ENCODE data around the gene DHCR7. TPM values are rescaled to one million over a fixed set of nuclear protein-coding genes. Genes with fewer than 3 reads are reported as not detected.

DHCR7 gene
- total RNA-seq, 1 donor from 2014 or later, result 9.9 TPM

DNA sequence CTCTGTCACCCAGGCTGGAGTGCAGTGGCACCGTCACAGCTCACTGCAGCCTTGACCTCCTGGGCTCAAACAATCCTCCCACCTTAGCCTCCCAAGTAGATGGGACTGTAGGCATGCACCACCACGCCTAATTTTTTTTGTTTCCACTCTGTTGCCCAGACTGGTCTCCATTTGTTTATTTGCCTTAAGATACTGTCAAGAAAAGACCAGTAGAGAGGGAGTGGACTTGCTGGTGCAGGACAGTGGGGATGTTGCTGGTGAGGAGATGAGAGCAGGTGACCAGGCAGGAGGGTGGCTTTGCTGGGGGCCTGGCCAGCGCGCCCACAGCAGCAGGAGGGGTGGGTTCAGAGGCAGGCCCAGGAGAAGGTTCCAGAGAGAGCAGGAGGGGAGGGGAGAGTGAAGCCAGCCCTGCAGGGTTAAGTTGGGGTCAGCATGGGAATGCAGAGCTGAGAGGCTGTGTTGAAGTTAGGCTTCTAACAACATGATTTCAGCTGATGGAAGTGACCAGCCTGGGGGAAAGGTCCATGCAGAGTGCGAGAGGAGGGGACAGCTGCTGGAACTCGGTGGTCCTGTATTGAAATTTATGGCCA is 40.6 kb upstream of the DHCR7 start:
- peaks cover 30 to 41% (median 41%) of the 10 kb centered on the region in 3 donors for H3K36me3 ChIP-seq (ENCODE audit: control insufficient read depth in 3 of 3, insufficient read depth in 3 of 3, low read length in 3 of 3)
- H3K4me3 ChIP-seq (ENCODE audit: low read length in 3 of 3), result no peak overlapping the region
- no peaks in the 10 kb centered on the region for H3K27me3 ChIP-seq (ENCODE audit: control insufficient read depth in 3 of 3, insufficient read depth in 3 of 3, low read length in 3 of 3)
- no peaks in the 10 kb centered on the region for H3K9me3 ChIP-seq (ENCODE audit: control insufficient read depth in 3 of 3, low read length in 3 of 3)
- H3K9ac ChIP-seq (ENCODE audit: low read depth in 1 of 3, low read length in 3 of 3), result no peak overlapping the region
- H3K27ac ChIP-seq (ENCODE audit: low read depth, low read length), result no peak overlapping the region
- H3K4me1 ChIP-seq (ENCODE audit: control insufficient read depth in 3 of 3, insufficient read depth in 3 of 3, low read length in 3 of 3), result no peaks in the 10 kb centered on the region

DNA sequence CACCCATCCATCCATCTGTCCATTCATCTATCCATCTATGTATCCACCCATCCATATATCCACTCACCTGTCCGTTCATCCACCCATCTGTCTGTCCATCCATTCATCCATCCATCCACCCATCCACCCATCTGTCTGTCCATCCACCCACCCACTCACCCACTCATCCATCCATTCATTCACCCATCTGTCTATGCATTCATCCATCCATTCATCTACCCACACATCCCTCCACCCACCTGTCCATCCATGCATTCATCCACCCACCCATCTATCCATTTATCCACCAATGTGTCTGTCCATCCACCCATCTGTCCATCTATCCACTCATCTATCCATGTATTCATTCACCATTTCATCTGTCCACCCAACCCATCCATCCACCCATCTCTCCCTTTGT is 38.1 kb upstream of the DHCR7 start:
- Histone ChIP-seq H3K27ac (ENCODE audit: low read depth, low read length) (no peak overlapping the region), H3K9ac (ENCODE audit: low read depth in 1 of 3, low read length in 3 of 3) (no peak overlapping the region), H3K9me3 (ENCODE audit: control insufficient read depth in 3 of 3, low read length in 3 of 3) (no peaks in the 10 kb centered on the region), H3K4me1 (ENCODE audit: control insufficient read depth in 3 of 3, insufficient read depth in 3 of 3, low read length in 3 of 3) (no peaks in the 10 kb centered on the region), H3K36me3 (ENCODE audit: control insufficient read depth in 3 of 3, insufficient read depth in 3 of 3, low read length in 3 of 3) (peaks cover 44 to 56% (median 52%) of the 10 kb centered on the region in 3 donors), H3K27me3 (ENCODE audit: control insufficient read depth in 3 of 3, insufficient read depth in 3 of 3, low read length in 3 of 3) (no peaks in the 10 kb centered on the region), H3K4me3 (ENCODE audit: low read length in 3 of 3) (no peak overlapping the region)

DNA sequence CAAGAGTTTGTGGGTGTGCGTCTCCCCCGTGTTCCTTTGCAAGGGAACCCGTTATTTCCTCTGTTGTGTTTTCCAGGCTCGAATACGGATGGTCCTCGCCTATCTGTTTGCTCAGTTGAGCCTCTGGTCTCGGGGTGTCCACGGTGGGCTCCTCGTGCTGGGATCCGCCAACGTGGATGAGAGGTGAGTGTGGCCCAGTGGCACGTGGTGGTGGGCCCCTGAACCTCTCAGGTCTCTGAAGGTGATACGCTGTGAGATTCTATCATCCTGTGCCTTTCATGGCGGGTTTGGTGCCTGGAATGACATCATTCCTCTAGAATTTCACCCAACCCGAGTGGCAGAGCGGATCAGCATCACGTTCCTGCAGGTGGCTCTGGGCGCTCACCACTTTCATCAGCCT is 37.3 kb upstream of the DHCR7 start:
- Histone ChIP-seq H3K27ac (ENCODE audit: low read depth, low read length) (no peak overlapping the region), H3K9me3 (ENCODE audit: control insufficient read depth in 3 of 3, low read length in 3 of 3) (no peaks in the 10 kb centered on the region), H3K9ac (ENCODE audit: low read depth in 1 of 3, low read length in 3 of 3) (no peak overlapping the region), H3K36me3 (ENCODE audit: control insufficient read depth in 3 of 3, insufficient read depth in 3 of 3, low read length in 3 of 3) (peaks cover 50 to 57% (median 54%) of the 10 kb centered on the region in 3 donors), H3K4me3 (ENCODE audit: low read length in 3 of 3) (no peak overlapping the region), H3K27me3 (ENCODE audit: control insufficient read depth in 3 of 3, insufficient read depth in 3 of 3, low read length in 3 of 3) (no peaks in the 10 kb centered on the region), H3K4me1 (ENCODE audit: control insufficient read depth in 3 of 3, insufficient read depth in 3 of 3, low read length in 3 of 3) (no peaks in the 10 kb centered on the region)

GRCh38 chr11:71485063-71485399 is 36.8 kb upstream of the DHCR7 start:
- Histone ChIP-seq H3K9me3 (ENCODE audit: control insufficient read depth in 3 of 3, low read length in 3 of 3) (no peaks in the 10 kb centered on the region), H3K4me3 (ENCODE audit: low read length in 3 of 3) (no peak overlapping the region), H3K27me3 (ENCODE audit: control insufficient read depth in 3 of 3, insufficient read depth in 3 of 3, low read length in 3 of 3) (no peaks in the 10 kb centered on the region), H3K9ac (ENCODE audit: low read depth in 1 of 3, low read length in 3 of 3) (no peak overlapping the region), H3K4me1 (ENCODE audit: control insufficient read depth in 3 of 3, insufficient read depth in 3 of 3, low read length in 3 of 3) (no peaks in the 10 kb centered on the region), H3K36me3 (ENCODE audit: control insufficient read depth in 3 of 3, insufficient read depth in 3 of 3, low read length in 3 of 3) (peaks cover 50 to 61% (median 56%) of the 10 kb centered on the region in 3 donors), H3K27ac (ENCODE audit: low read depth, low read length) (no peak overlapping the region)

DNA sequence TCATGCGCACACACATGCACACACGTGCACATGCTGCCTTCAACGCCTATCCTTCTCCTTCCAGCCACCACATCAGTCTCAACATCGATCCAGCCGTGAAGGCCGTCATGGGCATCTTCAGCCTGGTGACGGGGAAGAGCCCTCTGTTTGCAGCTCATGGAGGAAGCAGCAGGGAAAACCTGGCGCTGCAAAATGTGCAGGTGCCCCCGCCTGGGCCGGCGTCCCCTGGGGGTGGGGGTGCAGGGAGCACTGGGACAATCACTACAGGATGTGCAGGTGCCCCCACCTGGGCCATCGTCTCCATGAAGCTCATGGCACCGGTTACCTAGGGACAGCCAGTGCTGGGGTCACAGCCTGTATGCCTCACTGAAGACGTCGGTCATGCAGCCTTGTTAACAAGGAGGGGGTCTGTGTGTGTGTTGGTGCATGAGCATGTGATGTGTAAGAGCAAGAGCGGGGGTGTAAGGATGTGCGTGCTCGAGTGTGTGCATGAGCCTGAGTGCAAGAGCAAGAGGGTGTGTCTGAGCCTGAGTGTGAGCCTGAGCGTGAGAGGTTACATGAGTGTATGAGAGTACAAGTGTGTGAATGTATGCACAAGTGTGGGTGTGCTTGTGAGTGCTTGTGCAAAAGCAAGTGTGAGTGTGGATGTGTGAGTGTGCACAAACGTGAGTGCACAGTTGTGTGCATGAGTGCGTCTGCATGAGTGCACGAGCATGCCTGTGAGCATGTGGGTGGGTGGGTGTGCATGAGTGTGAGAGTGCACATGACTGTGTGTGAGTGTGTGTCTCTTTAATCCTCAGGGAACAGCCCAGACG is 36.3 kb upstream of the DHCR7 start:
- Histone ChIP-seq H3K9me3 (ENCODE audit: control insufficient read depth in 3 of 3, low read length in 3 of 3) (no peaks in the 10 kb centered on the region), H3K4me3 (ENCODE audit: low read length in 3 of 3) (no peak overlapping the region), H3K9ac (ENCODE audit: low read depth in 1 of 3, low read length in 3 of 3) (no peak overlapping the region), H3K4me1 (ENCODE audit: control insufficient read depth in 3 of 3, insufficient read depth in 3 of 3, low read length in 3 of 3) (no peaks in the 10 kb centered on the region), H3K27ac (ENCODE audit: low read depth, low read length) (no peak overlapping the region), H3K36me3 (ENCODE audit: control insufficient read depth in 3 of 3, insufficient read depth in 3 of 3, low read length in 3 of 3) (peaks cover 54 to 67% (median 58%) of the 10 kb centered on the region in 3 donors), H3K27me3 (ENCODE audit: control insufficient read depth in 3 of 3, insufficient read depth in 3 of 3, low read length in 3 of 3) (no peaks in the 10 kb centered on the region)

- H3K4me3 ChIP-seq (ENCODE audit: low read length in 3 of 3), result no peak overlapping the region
- H3K9ac ChIP-seq (ENCODE audit: low read depth in 1 of 3, low read length in 3 of 3), result no peak overlapping the region
- no peaks in the 10 kb centered on the region for H3K4me1 ChIP-seq (ENCODE audit: control insufficient read depth in 3 of 3, insufficient read depth in 3 of 3, low read length in 3 of 3)
- H3K27me3 ChIP-seq (ENCODE audit: control insufficient read depth in 3 of 3, insufficient read depth in 3 of 3, low read length in 3 of 3), result no peaks in the 10 kb centered on the region
- peaks cover 58 to 72% (median 62%) of the 10 kb centered on the region in 3 donors for H3K36me3 ChIP-seq (ENCODE audit: control insufficient read depth in 3 of 3, insufficient read depth in 3 of 3, low read length in 3 of 3)
- no peak overlapping the region for H3K27ac ChIP-seq (ENCODE audit: low read depth, low read length)
- H3K9me3 ChIP-seq (ENCODE audit: control insufficient read depth in 3 of 3, low read length in 3 of 3), result no peaks in the 10 kb centered on the region
Measured at GRCh38 chr11:71483692-71484091, 35.5 kb upstream of the DHCR7 start.

GRCh38 chr11:71482746-71483364 is 34.7 kb upstream of the DHCR7 start:
- Histone ChIP-seq H3K36me3 (ENCODE audit: control insufficient read depth in 3 of 3, insufficient read depth in 3 of 3, low read length in 3 of 3) (peaks cover 64 to 76% (median 65%) of the 10 kb centered on the region in 3 donors), H3K9ac (ENCODE audit: low read depth in 1 of 3, low read length in 3 of 3) (no peak overlapping the region), H3K9me3 (ENCODE audit: control insufficient read depth in 3 of 3, low read length in 3 of 3) (no peaks in the 10 kb centered on the region), H3K27me3 (ENCODE audit: control insufficient read depth in 3 of 3, insufficient read depth in 3 of 3, low read length in 3 of 3) (no peaks in the 10 kb centered on the region), H3K4me1 (ENCODE audit: control insufficient read depth in 3 of 3, insufficient read depth in 3 of 3, low read length in 3 of 3) (no peaks in the 10 kb centered on the region), H3K27ac (ENCODE audit: low read depth, low read length) (no peak overlapping the region), H3K4me3 (ENCODE audit: low read length in 3 of 3) (no peak overlapping the region)

GRCh38 chr11:71482216-71482615 is 34.0 kb upstream of the DHCR7 start:
- Histone ChIP-seq H3K27ac (ENCODE audit: low read depth, low read length) (no peak overlapping the region), H3K4me3 (ENCODE audit: low read length in 3 of 3) (no peak overlapping the region), H3K36me3 (ENCODE audit: control insufficient read depth in 3 of 3, insufficient read depth in 3 of 3, low read length in 3 of 3) (peaks cover 68 to 81% (median 71%) of the 10 kb centered on the region in 3 donors), H3K9me3 (ENCODE audit: control insufficient read depth in 3 of 3, low read length in 3 of 3) (no peaks in the 10 kb centered on the region), H3K9ac (ENCODE audit: low read depth in 1 of 3, low read length in 3 of 3) (no peak overlapping the region), H3K4me1 (ENCODE audit: control insufficient read depth in 3 of 3, insufficient read depth in 3 of 3, low read length in 3 of 3) (no peaks in the 10 kb centered on the region), H3K27me3 (ENCODE audit: control insufficient read depth in 3 of 3, insufficient read depth in 3 of 3, low read length in 3 of 3) (no peaks in the 10 kb centered on the region)

GRCh38 chr11:71481101-71481960 is 33.1 kb upstream of the DHCR7 start:
- H3K4me1 ChIP-seq (ENCODE audit: control insufficient read depth in 3 of 3, insufficient read depth in 3 of 3, low read length in 3 of 3), result no peaks in the 10 kb centered on the region
- no peak overlapping the region for H3K27ac ChIP-seq (ENCODE audit: low read depth, low read length)
- no peak overlapping the region for H3K4me3 ChIP-seq (ENCODE audit: low read length in 3 of 3)
- H3K36me3 ChIP-seq (ENCODE audit: control insufficient read depth in 3 of 3, insufficient read depth in 3 of 3, low read length in 3 of 3), result peaks cover 74 to 84% (median 77%) of the 10 kb centered on the region in 3 donors
- H3K27me3 ChIP-seq (ENCODE audit: control insufficient read depth in 3 of 3, insufficient read depth in 3 of 3, low read length in 3 of 3), result no peaks in the 10 kb centered on the region
- no peaks in the 10 kb centered on the region for H3K9me3 ChIP-seq (ENCODE audit: control insufficient read depth in 3 of 3, low read length in 3 of 3)
- no peak overlapping the region for H3K9ac ChIP-seq (ENCODE audit: low read depth in 1 of 3, low read length in 3 of 3)

All from skeletal muscle tissue (tissue), 4 donors.